Smooth muscle cell (in vitro differentiated cells): ENCODE data around the gene ANTXR1. TPM values are rescaled to one million over a fixed set of nuclear protein-coding genes. Genes with fewer than 3 reads are reported as not detected.
A peak's percentile ranks its signal among the peaks of the same experiment; 100 is the strongest.

Source experiments
- DNase-seq: peaks from one replicate; lab custom pipeline; 2025; ENCODE audit not compliant: unreplicated experiment; lab: John Stamatoyannopoulos, UW
- H2AFZ ChIP-seq: fragments of 200-600 bp; sonication (generic); 2 replicates; pipeline ENCODE4 v1.6.0; 2016; ENCODE audit warnings: antibody characterized with exemption, low read depth, mild to moderate bottlenecking
- H3F3A ChIP-seq: fragments of 200-600 bp; sonication (generic); 2 replicates; pipeline ENCODE4 v1.6.0; 2017; ENCODE audit warnings: antibody characterized with exemption, low read depth
- H3K27ac ChIP-seq: fragments of 200-600 bp; sonication (generic); 2 replicates; pipeline ENCODE4 v1.5.1; 2016; ENCODE audit warnings: low read depth, mild to moderate bottlenecking
- H3K27me3 ChIP-seq: fragments of 200-600 bp; sonication (generic); 2 replicates; pipeline ENCODE4 v1.6.1; 2016; ENCODE audit warnings: low read depth, mild to moderate bottlenecking
- H3K36me3 ChIP-seq: fragments of 200-600 bp; sonication (generic); 2 replicates; pipeline ENCODE4 v1.5.1; 2016; ENCODE audit warnings: low read depth
- H3K4me1 ChIP-seq: fragments of 200-600 bp; sonication (generic); 2 replicates; pipeline ENCODE4 v1.5.1; 2016; ENCODE audit warnings: low read depth
- H3K4me2 ChIP-seq: fragments of 200-600 bp; sonication (generic); 2 replicates; pipeline ENCODE4 v1.6.0; 2016; ENCODE audit warnings: mild to moderate bottlenecking
- H3K4me3 ChIP-seq: fragments of 200-600 bp; sonication (generic); 2 replicates; pipeline ENCODE4 v1.5.1; 2016; ENCODE audit warnings: mild to moderate bottlenecking
- H3K79me2 ChIP-seq: fragments of 200-600 bp; sonication (generic); 2 replicates; pipeline ENCODE4 v1.6.0; 2016; ENCODE audit warnings: low read depth, mild to moderate bottlenecking
- H3K9ac ChIP-seq: fragments of 200-600 bp; sonication (generic); 2 replicates; pipeline ENCODE4 v1.6.0; 2016; ENCODE audit warnings: low read depth
- H3K9me3 ChIP-seq: fragments of 200-600 bp; sonication (generic); replicated peaks from 2 replicates; pipeline ENCODE4 v1.5.1; 2016; ENCODE audit warnings: low read depth
- H4K20me1 ChIP-seq: fragments of 200-600 bp; sonication (generic); 2 replicates; pipeline ENCODE4 v1.6.0; 2016; ENCODE audit warnings: low read depth
- CTCF ChIP-seq: fragments of 200-600 bp; sonication (generic); IDR thresholded peaks from 2 replicates; pipeline ENCODE4 v1.5.1; 2017; ENCODE audit warnings: borderline replicate concordance, mild to moderate bottlenecking, antibody characterized with exemption; ENCODE audit not compliant: insufficient read depth, poor library complexity, severe bottlenecking
- WGBS: methylation state at CpG from one replicate; pipeline ENCODE4 v1.1.7; 2016; ENCODE audit warnings: low lambda C conversion rate; 5-methylcytosine and 5-hydroxymethylcytosine counted together
- polyA plus RNA-seq: library from polyadenylated mRNA; unstranded; fragments of >200 nt; fragmentation: Nextera tagmentation; extraction: Ambion mirVana; gene quantifications from 2 replicates; pipeline ENCODE4 v1.2.1, GENCODE V29; 2016
- total RNA-seq: library from RNA; depleted of rRNA; stranded (reverse); fragments of >200 nt; gene quantifications from 2 replicates; pipeline ENCODE4 v1.2.3, GENCODE V29; 2014

Gene ANTXR1
- total and polyA plus RNA-seq, 2 experiments from 2014 or later, result 292 to 309 TPM

- Histone ChIP-seq H3K4me3 (no peak overlapping the region), H3K27me3 (no peaks in the 10 kb centered on the region), H3K36me3 (no peaks in the 10 kb centered on the region), H3K27ac (peak overlapping the region; percentile 44), H4K20me1 (no peaks in the 10 kb centered on the region), H3K9ac (no peak overlapping the region), H2AFZ (no peak overlapping the region), H3K79me2 (no peaks in the 10 kb centered on the region), H3K9me3 (no peaks in the 10 kb centered on the region), H3K4me2 (no peak overlapping the region), H3K4me1 (peaks cover 4% of the 10 kb centered on the region), H3F3A (peaks cover 12% of the 10 kb centered on the region)
- DNase-seq, result no peak
- WGBS, result 90% methylated on average over 3 of the region's 3 CpGs
- TF ChIP-seq CTCF, result no peak
Measured at GRCh38 chr2:69211048-69211447, 198.1 kb downstream of the ANTXR1 start.

GRCh38 chr2:69211686-69212085 is 198.7 kb downstream of the ANTXR1 start:
- no peak overlapping the region for H3K4me3 ChIP-seq
- H3K27ac ChIP-seq, result no peak overlapping the region
- 94% methylated on average over 5 of the region's 5 CpGs for WGBS
- H3K4me2 ChIP-seq, result no peak overlapping the region
- no peaks in the 10 kb centered on the region for H4K20me1 ChIP-seq
- no peak for TF ChIP-seq CTCF
- no peaks in the 10 kb centered on the region for H3K79me2 ChIP-seq
- peaks cover 12% of the 10 kb centered on the region for H3F3A ChIP-seq
- no peaks in the 10 kb centered on the region for H3K27me3 ChIP-seq
- H3K9ac ChIP-seq, result no peak overlapping the region
- no peak overlapping the region for H2AFZ ChIP-seq
- H3K36me3 ChIP-seq, result no peaks in the 10 kb centered on the region
- no peak for DNase-seq
- peaks cover 4% of the 10 kb centered on the region for H3K4me1 ChIP-seq
- H3K9me3 ChIP-seq, result no peaks in the 10 kb centered on the region

GRCh38 chr2:69212238-69213028 is 199.5 kb downstream of the ANTXR1 start:
- H3F3A ChIP-seq, result peaks cover 12% of the 10 kb centered on the region
- no peak overlapping the region for H3K4me2 ChIP-seq
- 99% methylated on average over 4 of the region's 4 CpGs for WGBS
- no peak for DNase-seq
- no peaks in the 10 kb centered on the region for H3K36me3 ChIP-seq
- no peak overlapping the region for H3K27ac ChIP-seq
- no peak overlapping the region for H3K9ac ChIP-seq
- peaks cover 4% of the 10 kb centered on the region for H3K4me1 ChIP-seq
- no peaks in the 10 kb centered on the region for H3K27me3 ChIP-seq
- no peaks in the 10 kb centered on the region for H4K20me1 ChIP-seq
- no peaks in the 10 kb centered on the region for H3K79me2 ChIP-seq
- H2AFZ ChIP-seq, result no peak overlapping the region
- no peak overlapping the region for H3K4me3 ChIP-seq
- no peaks in the 10 kb centered on the region for H3K9me3 ChIP-seq
- no peak for TF ChIP-seq CTCF

GRCh38 chr2:69213201-69213600 is 200.2 kb downstream of the ANTXR1 start:
- DNase-seq, result no peak
- H3K27ac ChIP-seq, result peak overlapping the region; percentile 54

More at GRCh38 chr2:69213201-69213600, 200.2 kb downstream of the ANTXR1 start:
- Histone ChIP-seq H3K79me2 (no peaks in the 10 kb centered on the region), H4K20me1 (no peaks in the 10 kb centered on the region), H3K27me3 (no peaks in the 10 kb centered on the region), H3F3A (peaks cover 12% of the 10 kb centered on the region), H3K9ac (no peak overlapping the region), H3K4me3 (no peak overlapping the region), H3K4me1 (peaks cover 4% of the 10 kb centered on the region), H3K36me3 (no peaks in the 10 kb centered on the region), H3K9me3 (no peaks in the 10 kb centered on the region), H2AFZ (no peak overlapping the region), H3K4me2 (peak overlapping the region; percentile 0)
- TF ChIP-seq CTCF, result no peak
- 40% methylated on average over 4 of the region's 4 CpGs for WGBS
